Stomach (tissue), 4 donors: ENCODE results near the gene ARHGAP24.

Source experiments
- CTCF ChIP-seq, 7 experiments: fragments of 450-650 bp in 4 of 7; fragments of 200-600 bp in 3 of 7; sonication (generic) in 3 of 7; IDR thresholded peaks; one replicate each; pipeline ENCODE4 v1.5.1; 2016 to 2019; ENCODE audit warnings: antibody characterized with exemption in 7 of 7, control low read depth in 2 of 7, mild to moderate bottlenecking in 1 of 7
- EP300 ChIP-seq: sonication (generic); formaldehyde crosslinking; IDR thresholded peaks from one replicate; pipeline ENCODE4 v1.6.1; 2017; ENCODE audit warnings: antibody characterized with exemption
- POLR2A ChIP-seq, 4 donors: fragments of 450-650 bp; IDR thresholded peaks; one replicate each; pipeline ENCODE4 v1.6.1; 2016; ENCODE audit warnings: antibody characterized with exemption in 4 of 4, control low read depth in 2 of 4, mild to moderate bottlenecking in 1 of 4, moderate library complexity in 1 of 4
- POLR2AphosphoS5 ChIP-seq, 3 donors: sonication (generic); formaldehyde crosslinking; IDR thresholded peaks; one replicate each; pipeline ENCODE4 v1.6.1; 2016; ENCODE audit warnings: antibody characterized with exemption in 3 of 3

GRCh38 chr4:85607624-85608023 is 132.7 kb downstream of the ARHGAP24 start:
- TF ChIP-seq POLR2A (IDR thresholded peaks at IDR 0.05) (no peak), EP300 (no peak), CTCF (IDR thresholded peaks at IDR 0.05) (no peak), POLR2AphosphoS5 (IDR thresholded peaks at IDR 0.05) (no peak)
